ENCODE measurements around the gene WWTR1.

WWTR1 gene

DNA sequence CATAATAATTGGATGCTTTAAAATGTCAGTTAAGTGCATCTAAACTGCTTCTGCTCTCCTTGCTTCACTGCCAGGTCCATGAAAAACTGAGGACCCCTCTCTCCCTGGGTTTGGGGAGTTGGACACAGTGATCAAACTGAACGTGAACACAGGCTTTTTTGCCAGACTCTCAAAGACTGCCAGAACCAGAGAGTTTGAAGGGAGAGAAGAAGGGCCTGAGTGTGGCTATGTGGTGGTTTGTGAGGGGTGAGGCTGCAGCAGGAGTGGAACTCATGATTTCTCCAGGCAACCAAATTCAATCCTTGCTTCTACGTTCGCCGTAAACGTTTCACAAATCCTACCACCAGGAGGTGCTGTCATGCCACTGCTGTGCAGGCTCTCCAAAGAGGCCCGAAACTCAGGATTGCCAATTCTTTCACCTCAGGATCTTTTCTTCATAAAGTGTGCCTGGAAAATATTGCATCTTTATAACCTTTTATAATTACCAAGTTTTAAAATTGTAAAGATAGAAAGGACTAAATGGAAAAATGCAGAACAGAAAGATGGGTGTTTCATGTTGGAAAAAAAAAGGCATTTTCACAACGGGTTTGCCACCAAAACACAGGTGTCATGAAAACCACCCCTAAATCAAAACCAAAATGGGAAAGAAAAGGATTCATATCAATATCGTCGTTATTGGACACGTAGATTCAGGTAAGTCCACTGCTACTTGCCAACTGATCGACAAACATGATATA lies 163.6 kb downstream of the WWTR1 start:
- TF ChIP-seq, protein P1, sequence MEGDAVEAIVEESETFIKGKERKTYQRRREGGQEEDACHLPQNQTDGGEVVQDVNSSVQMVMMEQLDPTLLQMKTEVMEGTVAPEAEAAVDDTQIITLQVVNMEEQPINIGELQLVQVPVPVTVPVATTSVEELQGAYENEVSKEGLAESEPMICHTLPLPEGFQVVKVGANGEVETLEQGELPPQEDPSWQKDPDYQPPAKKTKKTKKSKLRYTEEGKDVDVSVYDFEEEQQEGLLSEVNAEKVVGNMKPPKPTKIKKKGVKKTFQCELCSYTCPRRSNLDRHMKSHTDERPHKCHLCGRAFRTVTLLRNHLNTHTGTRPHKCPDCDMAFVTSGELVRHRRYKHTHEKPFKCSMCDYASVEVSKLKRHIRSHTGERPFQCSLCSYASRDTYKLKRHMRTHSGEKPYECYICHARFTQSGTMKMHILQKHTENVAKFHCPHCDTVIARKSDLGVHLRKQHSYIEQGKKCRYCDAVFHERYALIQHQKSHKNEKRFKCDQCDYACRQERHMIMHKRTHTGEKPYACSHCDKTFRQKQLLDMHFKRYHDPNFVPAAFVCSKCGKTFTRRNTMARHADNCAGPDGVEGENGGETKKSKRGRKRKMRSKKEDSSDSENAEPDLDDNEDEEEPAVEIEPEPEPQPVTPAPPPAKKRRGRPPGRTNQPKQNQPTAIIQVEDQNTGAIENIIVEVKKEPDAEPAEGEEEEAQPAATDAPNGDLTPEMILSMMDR (IDR thresholded peaks at IDR 0.05; ENCODE audit: low read depth, low read length, missing control alignments) = peak; percentile 80
- H3K4me3 ChIP-seq (replicated peaks; ENCODE audit: low read depth, low read length) = no peak overlapping the region
- peak; percentile 55 for DNase-seq (ENCODE audit: extremely low read depth, low read depth)

- TF ChIP-seq, protein P1 (IDR thresholded peaks at IDR 0.05; ENCODE audit: low read depth, low read length, missing control alignments) = no peak
- no peak for DNase-seq (ENCODE audit: extremely low read depth, low read depth)
- no peak overlapping the region for H3K4me3 ChIP-seq (replicated peaks; ENCODE audit: low read depth, low read length)
These were observed 164.4 kb downstream of the WWTR1 start for GRCh38 chr3:149493315-149494021.

DNA sequence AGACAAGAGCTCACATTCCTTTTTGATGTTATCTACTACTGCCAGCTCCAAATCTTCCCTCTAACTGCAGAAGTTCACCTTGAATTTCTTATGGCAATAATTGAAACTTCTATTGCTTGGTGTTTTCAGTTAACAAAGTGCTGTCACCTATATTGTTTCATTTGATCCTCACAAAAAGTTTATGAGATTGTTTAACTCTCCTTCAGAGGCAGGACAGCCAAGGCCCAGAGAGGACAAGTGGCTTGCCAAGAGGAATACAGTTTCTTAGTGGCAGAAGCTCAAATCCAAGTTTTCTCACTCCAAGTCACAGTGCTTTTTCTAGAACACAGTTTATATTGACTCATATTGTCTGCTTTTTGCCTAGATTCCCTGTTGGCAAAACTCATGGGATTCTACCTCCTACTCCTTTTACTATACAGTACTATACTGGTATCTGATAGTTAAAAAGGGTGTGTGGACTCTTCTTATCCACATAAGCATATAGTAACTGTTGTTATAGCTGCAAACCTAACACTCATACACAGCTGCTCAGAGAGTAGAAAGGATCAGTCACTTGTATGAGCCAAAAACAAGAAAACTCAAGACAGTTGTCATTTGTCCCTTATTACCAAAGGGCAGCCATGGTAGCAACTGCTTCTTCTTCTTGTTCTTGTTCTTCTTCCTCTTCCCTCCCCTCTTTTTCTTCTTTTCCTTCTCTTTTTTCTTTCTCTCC lies 167.4 kb downstream of the WWTR1 start:
- TF ChIP-seq, protein P1 (IDR thresholded peaks at IDR 0.05; ENCODE audit: low read depth, low read length, missing control alignments) = no peak
- H3K4me3 ChIP-seq (replicated peaks; ENCODE audit: low read depth, low read length) = no peak overlapping the region
- no peak for DNase-seq (ENCODE audit: extremely low read depth, low read depth)

GRCh38 chr3:149489060-149489690 lies 168.7 kb downstream of the WWTR1 start:
- DNase-seq (ENCODE audit: extremely low read depth, low read depth) = no peak
- TF ChIP-seq, protein P1 (IDR thresholded peaks at IDR 0.05; ENCODE audit: low read depth, low read length, missing control alignments) = peak; percentile 68
- no peak overlapping the region for H3K4me3 ChIP-seq (replicated peaks; ENCODE audit: low read depth, low read length)

DNA sequence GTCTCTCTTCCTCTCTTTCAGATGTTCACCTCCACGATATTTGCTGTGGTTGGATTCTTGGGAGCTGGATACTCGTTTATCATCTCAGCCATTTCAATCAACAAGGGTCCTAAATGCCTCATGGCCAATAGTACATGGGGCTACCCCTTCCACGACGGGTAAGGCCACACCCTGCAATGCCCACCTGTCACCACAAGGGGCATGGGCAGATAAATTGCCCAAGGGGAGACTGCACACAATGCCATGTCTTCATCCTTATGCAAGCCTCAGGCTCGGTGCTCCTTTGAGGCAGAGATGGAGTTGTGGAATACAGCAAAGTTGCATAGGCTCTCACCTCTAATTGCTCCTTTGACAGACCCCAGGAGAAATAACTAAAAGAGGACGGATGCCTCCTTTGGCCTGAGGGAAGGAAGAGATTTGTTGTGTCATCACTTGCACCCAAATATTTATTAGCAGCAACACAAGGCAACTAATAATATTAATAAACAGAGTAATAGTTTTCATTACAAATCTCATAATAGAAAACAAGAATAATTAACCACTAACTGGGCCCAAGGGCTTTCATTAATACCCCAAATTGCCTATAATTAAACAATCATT lies 170.1 kb downstream of the WWTR1 start:
- TF ChIP-seq, protein P1 (IDR thresholded peaks at IDR 0.05; ENCODE audit: low read depth, low read length, missing control alignments) = peak; percentile 56
- no peak for DNase-seq (ENCODE audit: extremely low read depth, low read depth)
- H3K4me3 ChIP-seq (replicated peaks; ENCODE audit: low read depth, low read length) = no peak overlapping the region

DNA sequence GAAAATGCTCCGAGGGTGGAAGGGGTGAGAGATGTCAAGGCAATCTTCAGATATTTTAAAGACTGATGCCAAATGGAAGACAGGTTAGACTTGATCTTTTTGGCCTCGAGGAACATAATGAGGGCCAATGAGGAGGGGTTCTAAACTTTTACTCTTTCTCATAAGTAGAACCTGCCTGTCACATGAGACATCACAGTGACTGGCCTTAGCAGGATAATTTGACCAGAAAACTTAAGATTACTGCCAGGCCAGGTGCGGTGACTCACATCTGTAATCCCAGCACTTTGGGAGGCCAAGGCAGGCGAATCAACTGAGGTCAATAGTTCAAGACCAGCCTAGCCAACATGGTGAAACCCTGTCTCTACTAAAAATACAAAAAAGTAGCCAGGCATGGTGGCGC lies 171.1 kb downstream of the WWTR1 start:
- no peak for DNase-seq (ENCODE audit: extremely low read depth, low read depth)
- no peak overlapping the region for H3K4me3 ChIP-seq (replicated peaks; ENCODE audit: low read depth, low read length)
- TF ChIP-seq, protein P1 (IDR thresholded peaks at IDR 0.05; ENCODE audit: low read depth, low read length, missing control alignments) = no peak
